DOHH2 (cell line): ENCODE measurements around the gene TTLL8.

Experiments used
- CTCF ChIP-seq: fragments of 200-600 bp; sonication (generic); IDR thresholded peaks from one replicate; pipeline ENCODE4 v1.5.1; 2014; ENCODE audit warnings: antibody characterized with exemption, mild to moderate bottlenecking, low read depth, low read length; ENCODE audit not compliant: poor library complexity, severe bottlenecking
- EZH2phosphoT487 ChIP-seq: fragments of 200-600 bp; sonication (generic); IDR thresholded peaks from 2 replicates; pipeline ENCODE4 v1.6.1; 2017; ENCODE audit warnings: borderline replicate concordance, mild to moderate bottlenecking, antibody characterized with exemption, low read length, moderate library complexity, mixed read lengths

GRCh38 chr22:49995041-49995360 lies 63.1 kb downstream of the TTLL8 start:
- no peak for TF ChIP-seq EZH2phosphoT487
- no peak for TF ChIP-seq CTCF
